IPS-15b (cell line): Measurements from ENCODE around the gene ST7.

ENCODE experiments used
- H3K27me3 ChIP-seq: one replicate; pipeline ENCODE4 v1.6.1; 2013; ENCODE audit warnings: low read length; ENCODE audit not compliant: control insufficient read depth, insufficient read depth
- H3K36me3 ChIP-seq: one replicate; pipeline ENCODE4 v1.6.1; 2013; ENCODE audit warnings: low read length; ENCODE audit not compliant: control insufficient read depth, insufficient read depth
- H3K4me1 ChIP-seq: one replicate; pipeline ENCODE4 v1.6.1; 2013; ENCODE audit warnings: mild to moderate bottlenecking, low read length; ENCODE audit not compliant: control insufficient read depth, insufficient read depth
- H3K4me3 ChIP-seq: one replicate; pipeline ENCODE4 v1.5.1; 2013; ENCODE audit warnings: low read depth, low read length
- H3K9ac ChIP-seq: one replicate; pipeline ENCODE4 v1.6.1; 2013; ENCODE audit warnings: low read depth, mild to moderate bottlenecking, low read length
- H3K9me3 ChIP-seq: one replicate; pipeline ENCODE4 v1.6.1; 2013; ENCODE audit warnings: mild to moderate bottlenecking, low read length; ENCODE audit not compliant: control insufficient read depth, insufficient read depth

Gene ST7

DNA sequence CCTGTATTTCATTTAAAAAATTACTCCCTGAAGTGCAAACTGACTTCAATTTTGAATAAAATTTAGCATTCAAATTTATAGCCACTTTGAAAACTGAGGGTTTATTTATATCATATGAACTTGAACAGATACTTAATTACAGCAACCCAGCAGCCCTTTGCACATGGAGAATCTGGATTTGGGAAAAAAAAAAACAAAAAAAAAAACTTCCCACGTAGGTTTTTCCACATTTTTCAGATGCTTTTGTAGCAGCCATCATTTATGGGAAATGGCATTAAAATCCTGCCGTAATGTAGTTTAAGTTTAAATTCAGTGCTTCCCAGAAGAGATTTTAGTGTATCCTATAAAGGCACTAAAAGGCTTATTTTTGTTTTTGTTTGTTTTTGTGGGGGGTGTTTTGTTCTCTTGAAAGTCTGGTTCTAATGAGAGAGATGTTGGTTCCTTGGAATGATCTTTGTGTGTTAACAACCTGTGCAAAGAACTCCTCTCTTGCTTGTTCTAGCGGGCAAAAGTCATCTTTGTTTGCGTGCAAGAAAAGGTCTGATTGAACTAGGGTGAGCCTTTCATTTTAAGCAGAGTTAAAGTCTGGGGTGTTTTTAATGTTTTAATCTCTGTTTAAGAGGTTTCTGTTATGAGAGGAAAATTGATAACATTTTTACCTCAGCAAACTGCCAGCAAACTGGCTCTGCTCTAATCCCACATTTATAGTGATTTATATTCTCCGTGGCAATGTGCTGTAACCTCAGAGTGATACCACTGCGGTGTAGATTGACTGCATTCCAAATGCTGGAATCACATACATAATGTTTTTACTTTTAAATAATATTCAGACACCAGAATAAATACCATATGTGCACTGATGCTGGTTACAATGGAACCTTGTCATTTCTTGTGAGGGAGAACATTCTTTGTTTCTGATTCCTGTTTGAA, 264.1 kb downstream of the ST7 start:
- Histone ChIP-seq H3K4me3 (no peak overlapping the region), H3K27me3 (no peaks in the 10 kb centered on the region), H3K9me3 (no peaks in the 10 kb centered on the region), H3K36me3 (no peaks in the 10 kb centered on the region), H3K4me1 (no peaks in the 10 kb centered on the region), H3K9ac (no peak overlapping the region)

- H3K9me3 ChIP-seq = no peaks in the 10 kb centered on the region
- H3K27me3 ChIP-seq = no peaks in the 10 kb centered on the region
- H3K4me1 ChIP-seq = no peaks in the 10 kb centered on the region
- no peaks in the 10 kb centered on the region for H3K36me3 ChIP-seq
- no peak overlapping the region for H3K4me3 ChIP-seq
- no peak overlapping the region for H3K9ac ChIP-seq
These were observed 265.4 kb downstream of the ST7 start for GRCh38 chr7:117218700-117219099.

GRCh38 chr7:117219485-117219884, 266.2 kb downstream of the ST7 start:
- H3K4me1 ChIP-seq = no peaks in the 10 kb centered on the region
- H3K27me3 ChIP-seq = no peaks in the 10 kb centered on the region
- no peaks in the 10 kb centered on the region for H3K9me3 ChIP-seq
- no peak overlapping the region for H3K9ac ChIP-seq
- H3K36me3 ChIP-seq = no peaks in the 10 kb centered on the region
- H3K4me3 ChIP-seq = no peak overlapping the region

DNA sequence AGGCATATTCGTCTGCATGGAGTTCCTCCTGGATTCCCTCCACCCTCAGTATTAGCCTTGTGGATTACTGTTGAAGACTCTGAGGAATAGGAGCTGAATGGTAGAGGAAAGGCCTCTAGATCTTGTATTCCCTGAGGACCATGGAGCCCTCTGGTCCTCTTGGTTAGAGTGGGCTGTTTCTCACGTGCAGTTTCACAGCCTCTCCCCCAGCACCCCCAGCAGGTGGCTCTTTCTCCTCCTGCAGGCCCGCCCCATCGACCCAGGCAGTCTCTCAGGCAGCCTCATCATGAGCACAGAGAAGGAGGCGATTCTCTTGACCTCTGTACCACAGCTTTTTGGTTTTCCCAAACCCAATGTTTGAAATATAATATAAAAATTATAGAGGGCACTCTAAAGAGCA, 267.5 kb downstream of the ST7 start:
- no peaks in the 10 kb centered on the region for H3K4me1 ChIP-seq
- H3K9ac ChIP-seq = no peak overlapping the region
- no peaks in the 10 kb centered on the region for H3K9me3 ChIP-seq
- no peaks in the 10 kb centered on the region for H3K36me3 ChIP-seq
- H3K4me3 ChIP-seq = no peak overlapping the region
- no peaks in the 10 kb centered on the region for H3K27me3 ChIP-seq

GRCh38 chr7:117225536-117225935, 272.2 kb downstream of the ST7 start:
- H3K36me3 ChIP-seq = no peaks in the 10 kb centered on the region
- no peak overlapping the region for H3K9ac ChIP-seq
- no peaks in the 10 kb centered on the region for H3K9me3 ChIP-seq
- no peak overlapping the region for H3K4me3 ChIP-seq
- no peaks in the 10 kb centered on the region for H3K27me3 ChIP-seq
- peaks cover 5% of the 10 kb centered on the region for H3K4me1 ChIP-seq

GRCh38 chr7:117227091-117227490, 273.8 kb downstream of the ST7 start:
- Histone ChIP-seq H3K36me3 (no peaks in the 10 kb centered on the region), H3K4me3 (no peak overlapping the region)

GRCh38 chr7:117229350-117229749, 276.0 kb downstream of the ST7 start:
- Histone ChIP-seq H3K36me3 (no peaks in the 10 kb centered on the region), H3K27me3 (no peaks in the 10 kb centered on the region), H3K4me3 (no peak overlapping the region), H3K4me1 (peaks cover 5% of the 10 kb centered on the region), H3K9me3 (no peaks in the 10 kb centered on the region), H3K9ac (no peak overlapping the region)

More at GRCh38 chr7:117227091-117227490, 273.8 kb downstream of the ST7 start:
- Histone ChIP-seq H3K9me3 (no peaks in the 10 kb centered on the region), H3K9ac (no peak overlapping the region), H3K27me3 (no peaks in the 10 kb centered on the region), H3K4me1 (peaks cover 5% of the 10 kb centered on the region)

DNA sequence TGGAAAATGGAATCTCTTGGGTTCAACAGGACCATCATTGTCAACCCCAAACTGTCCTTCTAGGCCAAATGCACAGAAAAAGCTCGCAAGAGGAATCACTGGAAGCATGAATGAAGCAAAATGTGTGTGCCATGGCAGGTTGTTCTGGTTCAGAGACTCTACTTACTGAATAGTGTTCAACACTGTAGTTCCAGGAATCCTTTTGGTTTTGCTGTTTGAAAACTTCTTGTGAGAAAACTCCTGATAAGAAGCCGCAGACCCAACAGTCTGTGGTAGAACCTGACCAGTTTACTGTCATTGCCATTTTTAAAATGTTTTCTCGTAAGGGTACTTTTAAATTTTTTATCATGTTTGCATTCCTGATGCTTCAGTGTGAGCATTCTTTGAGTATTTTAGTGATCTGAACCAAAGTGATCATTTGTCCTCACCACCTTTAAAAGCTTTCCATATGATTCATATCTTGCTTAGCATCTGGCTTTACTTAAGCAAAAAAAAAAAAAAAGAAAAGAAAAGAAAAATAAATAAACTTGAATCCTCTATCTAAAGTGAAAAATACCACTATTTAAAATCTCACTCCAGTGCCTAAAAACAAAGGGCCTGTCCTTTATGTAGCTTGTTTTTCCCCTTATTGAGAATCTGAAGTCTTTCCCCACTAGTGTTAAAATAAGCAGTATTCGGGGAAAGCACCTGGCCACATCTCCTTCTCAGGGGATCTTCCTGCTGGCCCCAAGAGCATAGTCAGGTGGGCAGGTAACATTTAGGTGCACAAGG, 277.2 kb downstream of the ST7 start:
- Histone ChIP-seq H3K9ac (no peak overlapping the region), H3K4me1 (peaks cover 5% of the 10 kb centered on the region)

DNA sequence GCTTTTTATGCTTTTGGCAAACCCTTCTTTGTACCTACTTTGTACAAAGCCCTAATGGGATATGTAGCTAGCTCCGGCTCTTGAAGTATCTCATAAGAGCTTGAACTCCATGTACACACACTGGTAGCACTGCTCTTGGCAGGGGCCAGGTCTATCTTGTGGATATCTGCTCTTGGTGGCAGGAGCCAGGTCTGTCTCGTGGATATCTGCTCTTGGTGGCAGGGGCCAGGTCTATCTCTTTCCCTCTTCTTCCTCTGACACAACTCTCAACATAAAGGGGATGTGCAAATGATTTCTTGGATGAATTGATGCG, 277.7 kb downstream of the ST7 start:
- no peaks in the 10 kb centered on the region for H3K27me3 ChIP-seq
- H3K9ac ChIP-seq = no peak overlapping the region
- no peaks in the 10 kb centered on the region for H3K36me3 ChIP-seq
- H3K4me3 ChIP-seq = no peak overlapping the region
- peaks cover 5% of the 10 kb centered on the region for H3K4me1 ChIP-seq
- H3K9me3 ChIP-seq = no peaks in the 10 kb centered on the region

More for the DNA sequence above, 277.2 kb downstream of the ST7 start:
- no peak overlapping the region for H3K4me3 ChIP-seq
- no peaks in the 10 kb centered on the region for H3K36me3 ChIP-seq
- no peaks in the 10 kb centered on the region for H3K27me3 ChIP-seq
- H3K9me3 ChIP-seq = no peaks in the 10 kb centered on the region

GRCh38 chr7:117237646-117238045, 284.3 kb downstream of the ST7 start:
- no peaks in the 10 kb centered on the region for H3K36me3 ChIP-seq
- H3K4me3 ChIP-seq = no peak overlapping the region
- no peaks in the 10 kb centered on the region for H3K9me3 ChIP-seq
- H3K27me3 ChIP-seq = no peaks in the 10 kb centered on the region
- no peak overlapping the region for H3K9ac ChIP-seq
- no peaks in the 10 kb centered on the region for H3K4me1 ChIP-seq

DNA sequence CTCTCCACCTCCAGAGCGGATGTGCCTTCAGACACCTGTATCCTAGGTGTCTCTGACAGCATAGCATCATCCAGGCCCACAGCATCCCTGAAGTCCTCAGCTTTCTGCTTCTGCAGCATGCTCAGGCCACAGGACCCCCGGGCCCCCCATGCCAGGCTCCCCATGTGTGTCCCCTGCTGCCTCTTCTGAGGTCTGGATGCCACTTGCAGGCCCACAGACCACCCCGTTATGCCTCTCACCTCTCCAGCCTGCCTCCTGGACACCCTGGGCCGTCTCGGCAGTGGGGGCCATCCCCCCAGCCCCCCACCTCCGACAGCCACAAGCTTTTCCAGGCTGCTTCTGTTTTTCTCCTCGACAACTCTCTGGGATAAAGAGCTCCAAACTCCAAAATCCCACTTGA, 285.2 kb downstream of the ST7 start:
- no peak overlapping the region for H3K9ac ChIP-seq
- no peaks in the 10 kb centered on the region for H3K27me3 ChIP-seq
- H3K36me3 ChIP-seq = no peaks in the 10 kb centered on the region
- H3K9me3 ChIP-seq = no peaks in the 10 kb centered on the region
- no peaks in the 10 kb centered on the region for H3K4me1 ChIP-seq
- no peak overlapping the region for H3K4me3 ChIP-seq

DNA sequence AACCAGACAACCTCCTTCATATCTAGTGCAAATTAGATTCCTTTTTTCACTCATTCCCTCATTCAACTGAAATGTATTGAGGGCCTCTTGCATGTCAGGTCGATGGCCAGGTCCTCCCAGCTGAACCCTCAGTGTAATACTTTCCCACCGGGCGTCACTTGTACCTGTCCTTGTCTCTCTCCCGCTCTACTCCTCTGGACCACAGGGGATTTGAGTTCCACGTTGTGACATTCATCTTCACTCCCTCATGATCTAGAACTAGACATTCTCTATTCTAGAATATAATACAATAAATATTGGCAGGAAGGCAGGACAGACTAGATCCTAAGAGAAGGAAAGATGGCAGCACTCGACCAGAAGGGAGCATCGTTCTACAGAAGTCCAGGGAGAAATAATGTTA, 285.6 kb downstream of the ST7 start:
- no peaks in the 10 kb centered on the region for H3K4me1 ChIP-seq
- H3K9ac ChIP-seq = no peak overlapping the region
- H3K27me3 ChIP-seq = no peaks in the 10 kb centered on the region

More for the DNA sequence above, 285.6 kb downstream of the ST7 start:
- no peaks in the 10 kb centered on the region for H3K9me3 ChIP-seq
- H3K4me3 ChIP-seq = no peak overlapping the region
- H3K36me3 ChIP-seq = no peaks in the 10 kb centered on the region
